ENCODE measurements around the gene ZC2HC1C.
A peak's percentile ranks its signal among the peaks of the same experiment; 100 is the strongest.
"Not testable (repeated sequence)": the region's sequence is repeated elsewhere in the genome, so short reads cannot be mapped to it uniquely, and the experiment has no call there.

Gene ZC2HC1C

DNA sequence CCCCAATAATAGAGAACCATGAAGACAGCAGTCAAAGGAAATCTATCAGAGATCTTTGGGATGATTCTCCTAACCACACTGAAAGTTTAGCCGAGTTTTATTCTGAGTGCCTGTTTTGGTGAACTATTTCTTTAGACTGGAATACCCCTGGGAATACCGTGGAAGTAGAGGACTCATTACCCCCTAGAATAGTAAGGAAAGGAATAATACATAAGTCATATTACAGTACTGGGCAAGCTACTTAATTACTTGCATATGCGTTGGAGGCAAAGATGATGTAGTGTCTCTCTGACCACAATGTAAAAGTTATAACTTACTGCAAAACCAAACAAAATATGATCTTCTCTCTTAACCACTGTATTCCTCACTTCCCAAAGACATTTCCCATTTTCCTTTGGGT is 25.5 kb downstream of the ZC2HC1C start:
- DNase-seq (ENCODE audit: low spot score), result no peak

DNA sequence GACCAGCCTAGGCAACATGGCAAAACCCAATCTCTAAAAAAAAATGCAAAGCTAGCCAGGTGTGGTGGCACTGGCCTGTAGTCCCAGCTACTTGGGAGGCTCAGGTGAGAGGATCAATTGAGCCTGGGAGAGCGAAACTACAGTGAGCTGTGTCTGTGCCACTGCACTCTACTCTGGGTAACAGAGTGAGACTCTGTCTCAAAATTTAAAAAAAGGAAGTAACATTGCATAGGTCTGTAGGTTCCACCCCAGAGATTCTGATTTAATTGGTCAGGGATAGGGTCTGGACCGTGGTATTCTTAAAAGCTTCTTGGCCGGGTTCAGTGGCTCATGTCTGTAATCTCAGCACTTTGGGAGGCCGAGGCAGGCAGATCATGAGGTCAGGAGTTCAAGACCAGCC is 26.2 kb downstream of the ZC2HC1C start:
- DNase-seq (ENCODE audit: low spot score), result no peak

DNA sequence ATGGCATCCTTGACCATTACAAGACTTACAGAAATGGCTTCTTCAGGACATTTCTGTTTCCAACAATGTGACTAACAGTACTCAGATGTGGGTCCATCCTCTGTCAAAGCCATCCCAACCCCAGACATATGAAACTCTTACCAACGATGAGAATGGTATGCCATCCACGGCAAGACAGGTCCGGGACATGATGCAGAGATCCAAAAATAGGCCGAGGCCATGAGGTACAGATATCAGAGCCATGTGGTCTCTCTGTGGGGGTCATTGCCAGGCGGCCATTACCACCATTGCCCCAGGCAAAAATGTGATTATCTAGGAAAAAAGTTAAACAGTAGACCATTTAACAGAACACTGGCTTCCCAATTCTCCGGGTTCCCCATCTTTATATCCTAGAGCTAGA is 27.5 kb downstream of the ZC2HC1C start:
- DNase-seq (ENCODE audit: low spot score), result no peak

DNA sequence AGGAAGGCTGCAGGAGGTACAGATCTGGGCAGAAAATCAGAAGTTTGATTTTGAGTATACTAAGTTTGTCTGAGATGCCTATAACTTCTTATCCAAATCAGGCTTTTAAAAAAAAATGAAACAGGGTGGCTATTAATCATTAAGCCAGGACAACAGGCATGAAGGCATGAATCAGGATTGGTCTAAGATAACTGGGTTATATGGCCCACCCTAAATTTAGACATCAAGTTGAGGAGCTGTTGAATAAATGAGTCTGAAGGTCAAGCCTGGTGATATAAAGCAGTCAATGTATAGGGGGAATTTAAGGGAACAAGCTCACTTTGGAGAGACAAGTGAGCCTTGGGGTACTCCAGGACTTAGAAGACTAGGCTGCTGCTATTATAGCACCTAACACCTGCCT is 28.8 kb downstream of the ZC2HC1C start:
- no peak for DNase-seq (ENCODE audit: low spot score)

DNA sequence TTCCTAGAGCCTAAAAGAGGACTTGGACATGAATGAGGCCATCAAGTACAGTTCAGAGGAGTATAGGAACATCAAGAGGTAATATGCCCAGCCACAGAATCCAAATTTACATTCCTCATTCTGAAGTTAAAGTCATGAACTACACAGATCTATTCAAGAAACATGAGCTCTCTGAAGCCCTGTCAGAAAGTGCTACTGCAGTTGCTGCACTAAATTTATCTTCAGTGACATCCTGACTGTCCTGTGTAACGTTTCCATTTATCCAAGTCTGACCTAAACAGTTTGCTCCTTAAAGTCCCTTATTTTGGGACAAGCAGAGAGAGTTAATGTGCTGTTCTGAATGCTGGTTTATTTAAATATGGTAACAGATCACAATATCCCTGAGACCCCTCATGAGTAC is 29.2 kb downstream of the ZC2HC1C start:
- DNase-seq (ENCODE audit: low spot score), result no peak

DNA sequence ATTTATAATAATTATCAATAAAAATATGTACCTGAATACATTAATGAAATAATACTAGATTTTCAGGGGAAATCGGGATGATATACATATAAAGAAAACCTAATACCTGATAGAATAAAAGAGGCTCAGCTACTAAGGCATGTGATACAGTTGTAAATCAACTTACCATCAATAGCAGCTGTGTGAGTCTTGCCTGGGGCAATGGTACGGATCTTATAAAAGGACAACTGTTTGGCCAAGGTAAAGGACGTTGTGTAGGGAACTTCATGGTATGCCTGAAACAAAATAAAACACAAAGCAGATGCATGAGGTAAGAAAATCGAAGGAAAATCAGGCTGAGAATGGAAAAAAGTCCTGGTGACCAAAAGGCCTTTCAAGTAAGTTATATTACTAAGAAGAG is 32.0 kb downstream of the ZC2HC1C start:
- no peak for DNase-seq (ENCODE audit: low spot score)

DNA sequence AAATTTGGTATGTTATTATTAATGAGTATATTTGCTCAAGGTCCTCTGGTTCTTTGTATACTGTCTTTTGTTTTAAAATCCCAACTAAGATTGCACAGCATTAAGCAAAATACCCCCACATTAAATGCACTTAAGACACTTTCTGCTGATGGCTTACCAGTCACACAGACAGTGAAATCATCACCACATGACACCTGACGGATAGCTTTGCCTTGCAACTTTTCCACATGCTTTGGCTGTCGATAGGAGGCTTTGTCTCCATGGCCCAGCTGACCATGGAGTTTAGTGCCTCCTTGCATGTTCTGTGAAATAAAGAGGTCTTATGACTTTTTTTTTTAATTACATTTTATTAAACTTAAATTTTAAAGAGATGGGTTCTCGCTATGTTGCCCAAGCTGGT is 37.7 kb downstream of the ZC2HC1C start:
- no peak for DNase-seq (ENCODE audit: low spot score)

DNA sequence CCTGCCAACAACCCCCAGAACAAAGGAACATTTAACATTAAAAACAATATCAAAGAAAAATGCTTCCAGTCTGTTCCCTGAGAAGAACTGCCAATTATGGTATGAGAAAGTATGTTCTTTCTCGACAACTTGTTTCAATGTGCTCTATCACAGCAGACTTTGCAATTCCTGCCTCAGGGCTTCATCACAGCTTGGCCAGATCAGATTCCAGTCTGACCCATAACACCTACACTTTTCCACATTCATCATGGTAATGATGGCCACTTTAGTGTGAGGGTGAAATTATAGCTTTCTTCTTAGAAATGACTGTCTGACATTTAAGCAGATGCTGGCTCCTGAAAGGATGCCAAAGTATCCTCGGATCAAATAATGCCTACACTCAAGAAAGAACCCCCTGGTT is 40.4 kb downstream of the ZC2HC1C start:
- no peak for DNase-seq (ENCODE audit: low spot score)

DNA sequence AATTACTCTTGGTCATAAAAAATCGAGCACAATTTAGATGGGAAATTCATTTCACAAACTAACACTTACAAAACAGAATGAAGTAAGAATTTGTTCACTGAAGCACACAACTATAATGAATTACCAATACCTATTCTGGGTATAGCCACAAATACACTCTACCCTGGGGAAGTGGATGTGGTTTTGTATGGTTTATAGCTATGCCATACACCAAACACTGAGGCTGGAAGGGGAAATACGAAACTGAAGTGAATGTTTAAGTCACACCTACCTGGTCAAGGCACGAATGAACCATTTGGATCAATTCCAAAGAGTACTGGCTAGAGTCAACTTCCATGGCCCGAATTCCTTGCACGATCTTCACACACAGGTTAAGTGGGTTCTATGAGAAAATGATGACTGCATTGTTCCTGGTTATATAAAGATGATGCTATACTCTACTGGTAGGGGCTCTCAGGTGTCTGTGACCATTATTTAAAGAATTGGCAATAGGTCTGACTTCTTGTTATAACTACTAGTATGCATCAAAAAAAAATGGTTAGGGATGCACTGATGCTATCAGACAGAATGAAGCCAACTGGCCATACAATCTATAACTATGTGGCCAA is 44.6 kb downstream of the ZC2HC1C start:
- DNase-seq (ENCODE audit: low spot score), result no peak

DNA sequence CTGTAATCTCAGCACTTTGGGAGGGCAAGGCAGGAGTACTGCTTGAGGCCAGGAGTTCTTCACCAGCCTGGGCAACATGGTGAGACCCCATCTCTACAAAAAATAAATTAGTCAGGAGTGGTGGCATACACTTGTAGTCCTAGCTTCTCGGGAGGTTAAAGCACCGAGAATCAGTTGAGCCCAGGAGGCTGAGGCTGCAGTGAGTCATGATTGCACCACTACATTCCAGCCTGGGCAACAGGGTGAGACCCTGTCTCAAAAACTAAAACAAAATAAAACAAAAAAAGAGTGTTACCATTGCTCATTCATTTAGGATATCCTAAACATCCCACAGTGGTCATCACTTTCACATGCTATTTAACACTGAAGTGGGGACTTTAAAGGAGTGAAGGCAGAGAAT is 49.6 kb downstream of the ZC2HC1C start:
- DNase-seq (ENCODE audit: low spot score), result no peak

DNA sequence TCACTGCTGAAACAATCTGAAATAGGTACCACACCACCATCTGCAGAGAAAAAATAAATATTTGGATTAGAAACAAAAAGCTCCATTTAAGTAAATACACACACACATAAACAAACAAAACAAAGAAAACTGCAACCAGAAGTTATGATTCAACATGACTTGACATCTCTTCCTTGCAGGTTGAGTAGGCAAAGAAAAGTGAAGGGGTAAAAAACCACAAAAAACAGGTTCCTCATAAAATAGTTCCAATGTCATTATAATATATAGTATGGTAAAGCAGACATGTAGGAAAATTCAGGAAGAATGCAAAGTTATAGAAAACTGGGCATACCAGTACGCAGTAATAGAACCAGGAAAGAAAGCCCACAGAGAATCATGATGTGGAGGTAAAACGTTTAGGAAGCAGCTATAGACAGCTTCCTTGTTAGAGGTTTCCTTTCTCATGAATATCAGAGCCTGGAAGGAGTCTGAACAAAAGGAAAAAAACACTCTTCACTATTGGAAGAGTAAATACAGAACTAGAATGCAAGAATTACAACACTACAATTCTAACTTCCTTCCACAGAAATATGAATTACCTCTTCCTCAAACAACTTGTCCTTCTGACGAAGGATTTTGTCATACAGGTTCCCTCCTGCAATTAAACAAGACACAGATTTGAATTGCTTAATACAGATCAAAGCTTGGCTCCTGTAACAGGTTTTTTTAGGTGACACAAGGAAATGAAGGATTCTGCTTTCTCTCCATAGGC is 51.3 kb downstream of the ZC2HC1C start:
- DNase-seq (ENCODE audit: low spot score), result no peak

DNA sequence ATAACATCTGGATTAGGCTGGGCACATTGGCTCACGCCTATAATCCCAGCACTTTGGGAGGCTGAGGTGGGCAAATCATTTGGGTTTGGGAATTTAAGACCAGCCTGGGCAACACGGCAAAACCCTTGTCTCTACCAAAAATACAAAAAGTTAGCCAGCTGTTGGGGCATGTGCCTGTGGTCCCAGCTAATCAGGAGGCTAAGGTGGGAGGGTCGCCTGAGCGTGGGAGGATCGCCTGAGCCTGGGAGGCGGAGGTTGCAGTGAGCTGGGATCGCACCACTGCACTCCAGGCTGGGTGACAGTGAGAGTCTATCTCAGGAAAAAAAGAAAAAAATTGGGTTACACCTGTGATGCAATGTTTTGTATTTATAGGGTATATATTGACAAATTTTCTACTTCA is 52.1 kb downstream of the ZC2HC1C start:
- no peak for DNase-seq (ENCODE audit: low spot score)

DNA sequence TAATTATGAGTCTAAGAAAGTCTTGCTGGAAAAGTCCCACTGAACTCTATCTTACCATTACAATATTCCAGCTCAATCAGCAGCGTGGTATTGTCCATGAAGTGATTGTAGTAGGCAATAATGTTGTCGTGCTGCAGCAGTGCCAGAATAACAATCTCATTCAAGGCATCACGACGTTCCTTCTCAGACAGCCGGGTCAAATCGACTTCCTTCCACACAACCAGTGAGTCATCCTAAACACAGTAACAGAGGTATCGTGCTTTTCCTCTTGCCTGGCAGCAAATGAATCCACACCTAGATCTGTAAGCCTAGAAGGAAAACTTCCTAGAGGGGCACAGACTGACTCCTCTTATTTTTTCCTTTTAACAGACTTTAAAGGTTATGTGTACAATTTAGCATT is 54.5 kb downstream of the ZC2HC1C start:
- DNase-seq (ENCODE audit: low spot score), result peak; percentile 11

DNA sequence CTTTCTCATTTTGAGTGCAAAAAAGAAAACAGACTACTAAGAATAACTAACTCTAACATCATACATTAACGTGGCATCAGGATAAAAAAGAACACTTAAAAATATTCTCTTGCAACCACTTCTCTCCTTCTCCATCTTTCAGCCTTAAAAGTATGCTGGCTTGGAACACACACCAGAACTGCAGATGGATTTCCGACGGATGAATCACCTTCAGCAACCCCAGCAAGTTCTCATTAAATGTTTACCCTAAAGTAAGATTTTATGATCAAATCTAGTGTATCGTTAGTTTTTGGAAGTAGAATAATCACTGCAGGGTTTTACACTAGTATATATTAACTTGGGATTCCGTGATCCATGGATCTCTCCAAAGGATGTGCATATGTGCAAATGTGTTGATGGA is 56.2 kb downstream of the ZC2HC1C start:
- DNase-seq (ENCODE audit: low spot score), result no peak

DNA sequence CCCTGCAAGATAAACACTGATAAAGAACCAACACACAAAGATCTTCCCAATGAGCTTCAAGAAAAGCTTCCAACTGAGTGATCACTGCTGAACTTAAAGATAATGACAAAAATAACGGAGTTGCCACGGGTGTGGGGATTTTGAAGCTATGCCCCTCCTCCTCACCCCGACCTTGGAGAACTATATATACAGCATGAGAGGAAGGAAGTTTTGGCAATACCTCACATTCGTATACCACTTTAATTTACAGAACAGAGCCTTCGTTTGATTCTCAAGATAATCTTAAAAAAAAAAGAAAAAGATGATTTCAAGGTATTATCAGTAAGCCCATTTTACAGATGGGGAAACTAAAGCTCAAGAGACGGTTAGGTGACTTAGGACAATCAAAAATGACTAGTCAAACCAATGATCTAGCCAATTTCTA is 56.7 kb downstream of the ZC2HC1C start:
- DNase-seq (ENCODE audit: low spot score), result peak; percentile 9

DNA sequence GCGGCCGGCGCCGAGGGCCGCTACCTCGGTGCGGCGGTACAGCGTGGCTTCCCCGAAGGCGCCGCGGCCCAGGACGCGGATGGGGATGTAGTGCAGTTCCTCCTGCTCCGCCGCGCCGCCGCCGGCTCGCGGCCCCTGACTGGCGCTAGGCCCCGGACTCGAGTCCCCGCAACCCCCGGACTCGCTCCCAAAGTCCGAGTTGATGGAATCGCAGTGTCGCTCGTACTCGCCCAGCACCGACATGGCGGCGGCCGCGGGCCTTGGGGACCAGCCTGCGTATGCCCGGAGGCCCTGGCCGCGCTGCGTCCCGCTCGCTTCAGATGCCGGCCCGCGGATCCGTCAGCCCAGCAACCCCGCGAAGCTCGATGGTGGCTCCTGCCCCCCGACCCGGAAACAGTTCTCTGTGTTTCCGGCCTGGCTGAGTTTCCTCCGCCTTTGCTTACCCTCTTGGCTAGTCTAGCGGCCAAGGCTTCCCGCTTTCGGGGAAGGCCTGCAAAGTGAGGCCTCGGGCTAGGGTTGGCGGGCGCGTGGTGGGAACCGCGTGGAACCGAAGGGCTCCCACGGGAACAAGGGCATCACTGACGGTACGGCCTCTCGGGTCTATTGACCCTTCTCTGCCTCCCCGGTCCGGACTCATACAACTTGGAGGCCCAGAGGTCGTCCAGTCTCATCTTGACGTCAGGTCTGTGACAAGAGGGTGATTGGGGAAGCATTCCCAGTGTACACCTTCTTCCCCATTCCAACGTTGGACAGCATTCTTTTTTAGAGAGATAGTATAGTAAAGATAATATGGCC is 57.4 kb downstream of the ZC2HC1C start, which contains the start of gene NEK9:
NEK9 (minus strand) TSS at position 370 of the 795 bp plus-strand sequence; CDS start at position 243, 127 bp downstream.
- peak; percentile 85 for DNase-seq (ENCODE audit: low spot score)

DNA sequence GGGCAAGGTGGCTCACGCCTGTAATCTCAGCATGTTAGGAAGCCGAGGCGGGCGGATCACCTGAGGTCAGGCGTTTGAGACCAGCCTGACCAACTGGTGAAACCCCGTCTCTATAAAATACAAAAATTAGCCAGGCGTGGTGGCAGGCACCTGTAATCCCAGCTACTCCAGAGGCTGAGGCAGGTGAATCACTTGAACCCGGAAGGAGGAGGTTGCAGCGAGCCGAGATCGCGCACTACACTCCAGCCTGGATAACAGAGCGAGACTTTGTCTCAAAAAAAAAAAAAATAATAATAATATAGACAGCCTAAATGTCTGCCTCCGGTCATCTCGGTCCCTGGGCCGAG is 58.0 kb downstream of the ZC2HC1C start:
- DNase-seq (ENCODE audit: low spot score), result not testable (repeated sequence)

DNA sequence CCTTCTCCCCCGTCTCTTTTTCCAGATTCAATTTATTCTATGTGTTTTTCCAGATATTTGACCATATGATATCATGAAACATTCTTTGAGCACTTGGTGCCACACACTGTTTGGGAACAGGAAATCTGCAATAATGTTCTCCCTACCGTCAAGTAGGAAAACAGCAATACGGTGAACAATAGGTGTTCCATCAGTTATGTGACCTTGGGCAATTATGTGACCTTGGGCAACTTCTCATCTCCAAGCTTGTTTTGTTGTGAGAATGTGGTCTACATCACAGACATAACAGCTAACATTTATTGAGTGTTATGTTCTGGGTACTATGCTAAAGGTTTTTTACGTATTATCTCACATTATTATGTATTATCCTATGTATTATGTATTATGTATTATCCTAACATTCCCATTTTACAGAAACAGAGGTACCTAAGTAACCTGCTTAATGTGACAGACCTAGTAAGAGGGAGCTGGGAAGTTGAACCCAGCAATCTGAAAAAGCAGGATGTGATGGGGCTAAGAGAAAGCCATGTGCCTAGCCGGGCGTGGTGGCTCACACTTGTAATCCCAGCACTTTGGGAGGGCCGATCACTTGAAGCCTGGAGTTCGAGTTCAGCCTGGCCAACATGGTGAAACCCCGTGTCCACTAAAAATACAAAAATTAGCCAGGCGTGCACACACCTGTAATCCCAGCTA is 58.6 kb downstream of the ZC2HC1C start:
- no peak for DNase-seq (ENCODE audit: low spot score)

DNA sequence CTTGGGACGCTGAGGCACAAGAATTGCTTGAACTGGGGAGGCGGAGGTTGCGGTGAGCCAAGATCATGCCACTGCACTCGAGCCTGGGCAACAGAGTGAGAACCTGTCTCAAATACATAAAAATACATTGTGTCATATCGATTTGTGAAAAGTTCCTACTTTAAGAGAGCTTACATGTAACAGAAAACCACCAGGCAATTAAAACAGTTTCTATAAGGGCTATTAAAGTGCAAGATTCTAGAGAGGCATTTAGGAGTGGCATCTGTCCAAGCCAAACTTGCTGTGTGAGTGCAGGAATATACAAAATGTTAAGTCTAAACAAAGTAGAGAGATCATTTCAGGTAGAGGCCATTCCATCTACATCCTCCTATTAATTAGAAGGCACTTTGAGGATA is 59.2 kb downstream of the ZC2HC1C start:
- DNase-seq (ENCODE audit: low spot score), result no peak
